ENCODE results near the gene HEBP1. TPM values are rescaled to one million over a fixed set of nuclear protein-coding genes. Genes with fewer than 3 reads are reported as not detected.
"Not testable (repeated sequence)": the region's sequence is repeated elsewhere in the genome, so short reads cannot be mapped to it uniquely, and the experiment has no call there.

The HEBP1 gene
- total RNA-seq, 1 experiment from 2014 or later = 6.2 TPM

- H3K4me2 ChIP-seq (ENCODE audit: low read length) = no peak overlapping the region
- no peak overlapping the region for H3K27ac ChIP-seq (ENCODE audit: low read length)
- no peaks in the 10 kb centered on the region for H4K20me1 ChIP-seq (ENCODE audit: low read length)
- no peak overlapping the region for H3K4me3 ChIP-seq (ENCODE audit: low read length)
- no peak overlapping the region for H3K9ac ChIP-seq (ENCODE audit: low read length)
- no peaks in the 10 kb centered on the region for H3F3A ChIP-seq (ENCODE audit: low read length, unreplicated experiment)
- DNase-seq (no peak), ATAC-seq (no peak)
- H3K9me2 ChIP-seq (replicated peaks; ENCODE audit: low read length) = no peaks in the 10 kb centered on the region
- H2AFZ ChIP-seq (ENCODE audit: low read length) = no peak overlapping the region
- CTCF ChIA-PET = no interaction called here
- no peaks in the 10 kb centered on the region for H3K36me3 ChIP-seq (ENCODE audit: low read depth, low read length)
- no TSS peak for BruUV-seq (replicated peaks)
- POLR2A ChIA-PET (ENCODE audit: unreplicated experiment) = no interaction called here
- H3K27me3 ChIP-seq (ENCODE audit: low read length) = no peaks in the 10 kb centered on the region
- intact Hi-C loops (cut with micrococcal nuclease) = no loop called here
- no peaks in the 10 kb centered on the region for H3K9me3 ChIP-seq (ENCODE audit: low read length)
- H3K4me1 ChIP-seq (ENCODE audit: insufficient read depth, low read length) = no peaks in the 10 kb centered on the region
- no peaks in the 10 kb centered on the region for H3K79me2 ChIP-seq (ENCODE audit: low read length)
- TF ChIP-seq EZH2phosphoT487 (IDR thresholded peaks at IDR 0.05; ENCODE audit: borderline replicate concordance, low read length) (no peak), EZH2 (IDR thresholded peaks at IDR 0.05; ENCODE audit: low read length, unreplicated experiment) (no peak), CTCF (conservative IDR thresholded peaks at IDR 0.05; ENCODE audit: low read depth, low read length) (no peak)
Observed at GRCh38 chr12:13036881-13037280, 36.8 kb upstream of the HEBP1 start.

- H3K79me2 ChIP-seq (ENCODE audit: low read length); H3K27ac ChIP-seq (ENCODE audit: low read length); H3K4me1 ChIP-seq (ENCODE audit: insufficient read depth, low read length); H3K9me2 ChIP-seq (replicated peaks; ENCODE audit: low read length); intact Hi-C loops (cut with micrococcal nuclease); H3K27me3 ChIP-seq (ENCODE audit: low read length); H2AFZ ChIP-seq (ENCODE audit: low read length); H3F3A ChIP-seq (ENCODE audit: low read length, unreplicated experiment); H3K4me2 ChIP-seq (ENCODE audit: low read length); DNase-seq; H3K9me3 ChIP-seq (ENCODE audit: low read length); ATAC-seq; H3K36me3 ChIP-seq (ENCODE audit: low read depth, low read length); H3K4me3 ChIP-seq (ENCODE audit: low read length); H3K9ac ChIP-seq (ENCODE audit: low read length); BruUV-seq (replicated peaks); CTCF ChIA-PET; H4K20me1 ChIP-seq (ENCODE audit: low read length): not testable (repeated sequence)
- POLR2A ChIA-PET (ENCODE audit: unreplicated experiment) = interaction anchor here (0.7 kb wide), 1 partner anchor 20 kb away, joined by 3 read pairs; no protein-coding TSS in a partner anchor
Observed at GRCh38 chr12:13035335-13035734, 35.3 kb upstream of the HEBP1 start.

GRCh38 chr12:13033476-13033875 lies 33.4 kb upstream of the HEBP1 start:
- no peaks in the 10 kb centered on the region for H3K79me2 ChIP-seq (ENCODE audit: low read length)
- no peak overlapping the region for H3K4me2 ChIP-seq (ENCODE audit: low read length)
- no peak overlapping the region for H3K27ac ChIP-seq (ENCODE audit: low read length)
- ATAC-seq (no peak), DNase-seq (no peak)
- no peaks in the 10 kb centered on the region for H4K20me1 ChIP-seq (ENCODE audit: low read length)
- intact Hi-C loops (cut with micrococcal nuclease) = no loop called here
- H3K4me3 ChIP-seq (ENCODE audit: low read length) = no peak overlapping the region
- H3K4me1 ChIP-seq (ENCODE audit: insufficient read depth, low read length) = no peaks in the 10 kb centered on the region
- H3K9ac ChIP-seq (ENCODE audit: low read length) = no peak overlapping the region
- no peak for TF ChIP-seq EZH2phosphoT487 (IDR thresholded peaks at IDR 0.05; ENCODE audit: borderline replicate concordance, low read length)
- TF ChIP-seq CTCF (conservative IDR thresholded peaks at IDR 0.05; ENCODE audit: low read depth, low read length) = no peak
- no peak for TF ChIP-seq EZH2 (IDR thresholded peaks at IDR 0.05; ENCODE audit: low read length, unreplicated experiment)
- H2AFZ ChIP-seq (ENCODE audit: low read length) = no peak overlapping the region
- H3K9me2 ChIP-seq (replicated peaks; ENCODE audit: low read length) = no peaks in the 10 kb centered on the region
- BruUV-seq (replicated peaks) = no TSS peak
- H3K27me3 ChIP-seq (ENCODE audit: low read length) = no peaks in the 10 kb centered on the region
- ChIA-PET POLR2A (ENCODE audit: unreplicated experiment) (no interaction called here), CTCF (no interaction called here)
- H3F3A ChIP-seq (ENCODE audit: low read length, unreplicated experiment) = no peaks in the 10 kb centered on the region
- no peaks in the 10 kb centered on the region for H3K36me3 ChIP-seq (ENCODE audit: low read depth, low read length)
- no peaks in the 10 kb centered on the region for H3K9me3 ChIP-seq (ENCODE audit: low read length)

Data from PC-3 (cell line).